Upper lobe of left lung (tissue), 4 donors: ENCODE measurements around the gene PEX10.

Experiments used
- POLR2A ChIP-seq, 4 donors: fragments of 450-650 bp; IDR thresholded peaks; one replicate each; pipeline ENCODE4 v1.5.1; 2016 to 2017; ENCODE audit warnings: antibody characterized with exemption in 4 of 4, mild to moderate bottlenecking in 2 of 4
- TF ChIP-seq, protein P1 (sequence below), 6 experiments: fragments of 450-650 bp in 4 of 6; fragments of 200-600 bp in 2 of 6; sonication (generic) in 2 of 6; IDR thresholded peaks; one replicate each; pipeline ENCODE4 v1.5.1; 2016 to 2019; ENCODE audit warnings: antibody characterized with exemption in 6 of 6

DNA sequence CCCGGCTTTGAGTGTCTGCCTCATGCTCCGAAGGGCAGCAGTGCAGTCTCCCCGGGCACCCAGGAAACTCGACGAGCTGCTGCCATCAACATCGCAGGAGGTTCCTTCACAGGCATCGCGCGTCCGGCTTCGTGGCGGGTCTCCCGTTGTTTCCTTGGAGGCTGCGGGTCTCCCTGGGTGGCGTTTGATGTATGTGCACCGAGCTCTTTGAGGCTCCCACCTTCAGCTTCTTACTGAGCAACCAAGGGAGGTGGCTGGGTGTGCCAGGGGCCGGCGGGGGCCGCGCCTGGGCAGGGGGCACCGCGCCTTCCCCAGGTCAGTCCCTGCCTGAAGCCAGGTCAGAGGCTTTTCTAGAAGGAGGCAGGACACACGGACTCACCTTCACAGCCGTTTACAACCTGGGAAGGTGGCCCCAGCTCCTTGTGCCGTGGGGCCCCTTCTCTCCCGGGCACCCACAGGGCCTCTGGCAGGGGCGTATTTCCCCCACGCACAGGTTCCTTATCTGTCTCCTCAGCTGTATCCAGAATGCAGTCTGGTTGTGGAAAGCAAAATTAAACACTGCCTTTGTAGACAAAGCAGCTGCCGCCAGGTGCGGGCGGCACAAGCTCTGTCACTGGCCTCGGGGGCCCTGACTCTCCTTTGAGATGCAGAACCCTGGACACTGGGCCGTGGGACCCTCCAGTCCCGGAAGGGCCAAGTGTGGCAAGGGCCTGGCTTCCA is 21.7 kb upstream of the PEX10 start:
- TF ChIP-seq, protein P1, sequence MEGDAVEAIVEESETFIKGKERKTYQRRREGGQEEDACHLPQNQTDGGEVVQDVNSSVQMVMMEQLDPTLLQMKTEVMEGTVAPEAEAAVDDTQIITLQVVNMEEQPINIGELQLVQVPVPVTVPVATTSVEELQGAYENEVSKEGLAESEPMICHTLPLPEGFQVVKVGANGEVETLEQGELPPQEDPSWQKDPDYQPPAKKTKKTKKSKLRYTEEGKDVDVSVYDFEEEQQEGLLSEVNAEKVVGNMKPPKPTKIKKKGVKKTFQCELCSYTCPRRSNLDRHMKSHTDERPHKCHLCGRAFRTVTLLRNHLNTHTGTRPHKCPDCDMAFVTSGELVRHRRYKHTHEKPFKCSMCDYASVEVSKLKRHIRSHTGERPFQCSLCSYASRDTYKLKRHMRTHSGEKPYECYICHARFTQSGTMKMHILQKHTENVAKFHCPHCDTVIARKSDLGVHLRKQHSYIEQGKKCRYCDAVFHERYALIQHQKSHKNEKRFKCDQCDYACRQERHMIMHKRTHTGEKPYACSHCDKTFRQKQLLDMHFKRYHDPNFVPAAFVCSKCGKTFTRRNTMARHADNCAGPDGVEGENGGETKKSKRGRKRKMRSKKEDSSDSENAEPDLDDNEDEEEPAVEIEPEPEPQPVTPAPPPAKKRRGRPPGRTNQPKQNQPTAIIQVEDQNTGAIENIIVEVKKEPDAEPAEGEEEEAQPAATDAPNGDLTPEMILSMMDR (IDR thresholded peaks at IDR 0.05), result no peak
- TF ChIP-seq POLR2A (IDR thresholded peaks at IDR 0.05), result no peak
